Endodermal cell (in vitro differentiated cells): ENCODE results near the gene GLB1L. TPM values are rescaled to one million over a fixed set of nuclear protein-coding genes. Genes with fewer than 3 reads are reported as not detected.

ENCODE experiments used
- DNase-seq: peaks from one replicate; pipeline ENCODE4 v3.0.0-alpha.2; 2017
- H3K27ac ChIP-seq: 2 replicates; pipeline ENCODE4 v1.5.1; 2013; ENCODE audit warnings: mild to moderate bottlenecking, low read depth, low read length, moderate library complexity
- H3K27me3 ChIP-seq: 2 replicates; pipeline ENCODE4 v1.6.1; 2013; ENCODE audit warnings: mild to moderate bottlenecking, low read length, moderate library complexity; ENCODE audit not compliant: insufficient read depth, control insufficient read depth, poor library complexity, severe bottlenecking
- H3K36me3 ChIP-seq: 2 replicates; pipeline ENCODE4 v1.7.0; 2013; ENCODE audit warnings: mild to moderate bottlenecking, low read length, moderate library complexity; ENCODE audit not compliant: control insufficient read depth, insufficient read depth
- H3K4me1 ChIP-seq: one replicate; pipeline ENCODE4 v1.7.0; 2013; ENCODE audit warnings: low read length; ENCODE audit not compliant: control insufficient read depth, insufficient read depth
- H3K4me3 ChIP-seq: 2 replicates; pipeline ENCODE4 v1.5.1; 2013; ENCODE audit warnings: mild to moderate bottlenecking, low read length, moderate library complexity
- H3K9ac ChIP-seq: 2 replicates; pipeline ENCODE4 v1.6.1; 2013; ENCODE audit warnings: mild to moderate bottlenecking, low read length, moderate library complexity; ENCODE audit not compliant: poor library complexity, severe bottlenecking; ENCODE audit errors: extremely low read depth
- H3K9me3 ChIP-seq: 2 replicates; pipeline ENCODE4 v1.6.1; 2013; ENCODE audit warnings: mild to moderate bottlenecking, low read length, moderate library complexity; ENCODE audit not compliant: control insufficient read depth
- H3K27ac Mint-ChIP-seq: 2 replicates; pipeline ENCODE4 v1.8.0; 2020; ENCODE audit warnings: mixed read lengths
- H3K27me3 Mint-ChIP-seq: 2 replicates; pipeline ENCODE4 v1.8.0; 2021; ENCODE audit warnings: mild to moderate bottlenecking, mixed read lengths; ENCODE audit not compliant: insufficient read depth
- H3K36me3 Mint-ChIP-seq: 2 replicates; pipeline ENCODE4 v1.8.0; 2020; ENCODE audit warnings: low read depth, mixed read lengths
- H3K4me1 Mint-ChIP-seq: 2 replicates; pipeline ENCODE4 v1.8.0; 2020; ENCODE audit warnings: mixed read lengths
- H3K4me3 Mint-ChIP-seq: 2 replicates; pipeline ENCODE4 v1.8.0; 2020; ENCODE audit warnings: mild to moderate bottlenecking, moderate library complexity, mixed read lengths
- H3K9me3 Mint-ChIP-seq: 2 replicates; pipeline ENCODE4 v1.8.0; 2020; ENCODE audit warnings: mild to moderate bottlenecking, mixed read lengths
- WGBS, 2 experiments: methylation state at CpG; one replicate each; pipeline versions ENCODE4 v1.1.5 to v1.1.7; 2013; ENCODE audit warnings: missing lambda C conversion rate in 2 of 2, mixed read lengths in 1 of 2; ENCODE audit not compliant: insufficient coverage in 1 of 2, insufficient read length in 1 of 2; 5-methylcytosine and 5-hydroxymethylcytosine counted together
- total RNA-seq, 2 donors: library from RNA; stranded (reverse); fragmentation: NEBNext Ultra II Directional in 1 of 2; extraction: Animal tissue kit (Norgen Biotek cat#: 25700) in 1 of 2; gene quantifications; 2 replicates in 1 of 2; 3 replicates in 1 of 2; pipeline ENCODE4 v1.2.1, GENCODE V29; 2021
- TF ChIP-seq, protein P1 (sequence below): fragments of 200-600 bp; sonication (generic); conservative IDR thresholded peaks from 2 replicates; pipeline ENCODE4 v1.5.0; 2021; ENCODE audit warnings: antibody characterized with exemption, mild to moderate bottlenecking

GLB1L gene
- total RNA-seq, 2 donors from 2014 or later: 9.7 to 13.8 TPM

DNA sequence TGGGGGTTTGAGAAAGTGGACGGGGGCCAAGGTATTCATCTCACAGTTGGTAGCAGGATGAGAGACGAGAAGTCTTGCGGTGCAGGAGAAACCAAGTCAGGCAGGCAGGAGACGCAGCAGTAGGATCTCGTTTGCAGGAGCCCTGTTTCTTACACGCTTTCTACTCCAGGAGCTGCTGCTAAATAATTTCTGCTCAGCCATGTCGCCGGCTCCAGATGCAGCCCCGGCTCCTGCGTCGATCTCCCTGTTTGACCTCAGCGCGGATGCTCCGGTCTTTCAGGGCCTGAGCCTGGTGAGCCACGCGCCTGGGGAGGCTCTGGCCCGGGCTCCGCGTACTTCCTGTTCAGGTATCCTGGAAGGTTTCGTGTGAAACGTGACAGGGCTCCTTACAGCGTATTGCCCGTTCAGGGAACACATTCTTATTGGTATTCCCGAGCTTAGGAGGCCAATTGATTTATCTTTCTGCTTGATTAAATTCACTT, 15.1 kb downstream of the GLB1L start:
- peak overlapping the region; percentile 87 for H3K27ac ChIP-seq
- H3K36me3 Mint-ChIP-seq: peaks cover 42% of the 10 kb centered on the region
- H3K9me3 Mint-ChIP-seq: no peaks in the 10 kb centered on the region
- H3K9ac ChIP-seq: peak overlapping the region; percentile 84
- 1 to 2% methylated on average over 20 to 24 of the region's 24 CpGs for WGBS, 2 experiments
- peak overlapping the region; percentile 98 for H3K27ac Mint-ChIP-seq
- no peaks in the 10 kb centered on the region for H3K27me3 Mint-ChIP-seq
- no peaks in the 10 kb centered on the region for H3K27me3 ChIP-seq
- DNase-seq: peak; percentile 81
- H3K36me3 ChIP-seq: peaks cover 50% of the 10 kb centered on the region
- no peaks in the 10 kb centered on the region for H3K9me3 ChIP-seq
- H3K4me1 ChIP-seq: peaks cover 2% of the 10 kb centered on the region
- TF ChIP-seq, protein P1, sequence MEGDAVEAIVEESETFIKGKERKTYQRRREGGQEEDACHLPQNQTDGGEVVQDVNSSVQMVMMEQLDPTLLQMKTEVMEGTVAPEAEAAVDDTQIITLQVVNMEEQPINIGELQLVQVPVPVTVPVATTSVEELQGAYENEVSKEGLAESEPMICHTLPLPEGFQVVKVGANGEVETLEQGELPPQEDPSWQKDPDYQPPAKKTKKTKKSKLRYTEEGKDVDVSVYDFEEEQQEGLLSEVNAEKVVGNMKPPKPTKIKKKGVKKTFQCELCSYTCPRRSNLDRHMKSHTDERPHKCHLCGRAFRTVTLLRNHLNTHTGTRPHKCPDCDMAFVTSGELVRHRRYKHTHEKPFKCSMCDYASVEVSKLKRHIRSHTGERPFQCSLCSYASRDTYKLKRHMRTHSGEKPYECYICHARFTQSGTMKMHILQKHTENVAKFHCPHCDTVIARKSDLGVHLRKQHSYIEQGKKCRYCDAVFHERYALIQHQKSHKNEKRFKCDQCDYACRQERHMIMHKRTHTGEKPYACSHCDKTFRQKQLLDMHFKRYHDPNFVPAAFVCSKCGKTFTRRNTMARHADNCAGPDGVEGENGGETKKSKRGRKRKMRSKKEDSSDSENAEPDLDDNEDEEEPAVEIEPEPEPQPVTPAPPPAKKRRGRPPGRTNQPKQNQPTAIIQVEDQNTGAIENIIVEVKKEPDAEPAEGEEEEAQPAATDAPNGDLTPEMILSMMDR: no peak
- H3K4me1 Mint-ChIP-seq: peaks cover 9% of the 10 kb centered on the region
- H3K4me3 ChIP-seq: peak overlapping the region; percentile 98
- peak overlapping the region; percentile 97 for H3K4me3 Mint-ChIP-seq

DNA sequence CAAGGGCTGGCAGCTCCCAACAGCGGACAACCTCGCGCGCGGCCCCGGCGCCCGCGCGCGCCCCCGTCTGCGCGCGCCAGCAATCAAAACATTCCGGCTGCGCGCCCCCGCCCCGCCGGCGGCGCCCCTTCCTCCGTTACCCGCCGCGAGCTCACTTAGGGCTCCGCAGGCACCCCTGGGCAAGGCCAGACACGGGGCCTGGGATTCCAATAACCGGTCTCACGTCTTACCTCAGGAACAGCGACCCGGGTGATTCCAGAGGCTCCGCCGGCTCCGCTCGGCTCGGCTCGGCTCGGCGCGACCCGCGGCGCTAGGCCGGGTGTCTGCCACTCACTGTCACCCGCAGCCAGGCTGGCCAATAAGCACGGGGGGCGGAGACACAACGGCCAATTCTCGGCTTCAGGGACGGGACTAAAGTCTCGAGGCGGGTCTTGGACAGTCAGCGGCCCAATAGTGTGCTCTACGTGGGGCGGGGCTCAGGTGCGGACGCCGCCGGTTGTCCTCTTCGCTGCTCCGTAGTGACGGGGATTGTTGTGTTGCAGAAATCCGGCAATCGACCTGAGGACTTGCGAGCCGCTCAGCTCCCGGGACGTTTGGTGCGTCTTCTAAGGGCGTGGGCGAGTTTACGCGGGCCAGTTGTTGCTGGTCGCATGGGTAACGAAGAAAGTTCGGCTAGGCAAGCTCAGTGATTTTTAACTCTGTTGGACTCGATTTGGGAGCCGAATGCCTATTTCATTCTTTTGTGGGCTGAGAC, 15.8 kb downstream of the GLB1L start, which contains the start of the genes ANKZF1 and ATG9A:
Gene ANKZF1 (plus strand): TSS at position 502 of the 754 bp plus-strand sequence. CDS start 452 bp downstream, outside the sequence.
Gene ATG9A (minus strand): TSS at position 332 of the 754 bp plus-strand sequence. CDS start 1,612 bp downstream, outside the sequence.
- H3K27me3 ChIP-seq: no peaks in the 10 kb centered on the region
- Mint-ChIP-seq H3K4me1 (peaks cover 9% of the 10 kb centered on the region), H3K36me3 (peaks cover 45% of the 10 kb centered on the region), H3K9me3 (no peaks in the 10 kb centered on the region), H3K27me3 (no peaks in the 10 kb centered on the region), H3K4me3 (peak within 1 kb of the TSS; percentile 97), H3K27ac (peak within 1 kb of the TSS; percentile 98)
- H3K4me1 ChIP-seq: peaks cover 2% of the 10 kb centered on the region
- DNase-seq: peak; percentile 100
- WGBS, 2 experiments: 0% methylated on average over 45 to 80 of the region's 80 CpGs
- H3K9ac ChIP-seq: peak within 1 kb of the TSS; percentile 84
- no peaks in the 10 kb centered on the region for H3K9me3 ChIP-seq
- peak within 1 kb of the TSS; percentile 98 for H3K4me3 ChIP-seq
- TF ChIP-seq, protein P1: no peak
- H3K36me3 ChIP-seq: peaks cover 49% of the 10 kb centered on the region
- peak within 1 kb of the TSS; percentile 87 for H3K27ac ChIP-seq

DNA sequence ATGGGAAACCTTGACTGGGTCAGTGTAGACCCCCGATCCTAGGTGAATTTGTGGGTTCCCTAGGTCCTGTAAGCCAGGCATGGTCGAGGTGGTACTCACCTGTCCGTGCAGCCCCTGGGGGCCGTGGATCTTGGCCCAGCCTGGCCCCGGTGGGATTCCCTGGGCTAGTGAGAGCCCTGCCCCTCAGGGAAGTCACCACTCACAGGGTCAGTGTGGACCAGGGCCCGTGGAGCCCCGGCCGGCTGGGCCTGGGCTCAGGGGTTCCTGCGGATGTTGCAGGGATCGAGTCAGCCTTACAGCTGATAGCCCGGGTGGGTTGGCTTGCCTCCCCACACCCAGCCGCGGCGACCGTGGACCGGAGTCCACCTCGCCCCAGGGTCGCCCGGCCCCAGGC, 16.3 kb downstream of the GLB1L start:
- TF ChIP-seq, protein P1: no peak
- Histone ChIP-seq H3K9ac (peak overlapping the region; percentile 84), H3K4me1 (peaks cover 2% of the 10 kb centered on the region), H3K27me3 (no peaks in the 10 kb centered on the region), H3K9me3 (no peaks in the 10 kb centered on the region), H3K4me3 (peak overlapping the region; percentile 98), H3K27ac (peak overlapping the region; percentile 81), H3K36me3 (peaks cover 48% of the 10 kb centered on the region)
- H3K9me3 Mint-ChIP-seq: no peaks in the 10 kb centered on the region
- peaks cover 9% of the 10 kb centered on the region for H3K4me1 Mint-ChIP-seq
- peak overlapping the region; percentile 55 for H3K27ac Mint-ChIP-seq
- peak overlapping the region; percentile 97 for H3K4me3 Mint-ChIP-seq
- no peak for DNase-seq
- no peaks in the 10 kb centered on the region for H3K27me3 Mint-ChIP-seq
- H3K36me3 Mint-ChIP-seq: peaks cover 44% of the 10 kb centered on the region
- 10 to 13% methylated on average over 5 to 19 of the region's 19 CpGs for WGBS, 2 experiments
